Stimulated activated CD4-positive, alpha-beta T cell treated with anti-CD3 and anti-CD28 coated beads, Interleukin-15, amount 100 ng/mL, for 24 hours (primary cell): ENCODE results near the gene SMIM35.
"Not testable (repeated sequence)": the region's sequence is repeated elsewhere in the genome, so short reads cannot be mapped to it uniquely, and the experiment has no call there.

Experiments
- DNase-seq: peaks from one replicate; pipeline ENCODE4 v3.0.0-alpha.2; 2020

The SMIM35 gene

GRCh38 chr11:118017631-118018315, 69.0 kb downstream of the SMIM35 start:
- no peak for DNase-seq

- no peak for DNase-seq
Observed at GRCh38 chr11:118017111-118017510, 69.7 kb downstream of the SMIM35 start.

GRCh38 chr11:118016104-118016503, 70.7 kb downstream of the SMIM35 start:
- DNase-seq: no peak

GRCh38 chr11:118015385-118015841, 71.3 kb downstream of the SMIM35 start:
- no peak for DNase-seq

GRCh38 chr11:118014022-118014421, 72.7 kb downstream of the SMIM35 start:
- no peak for DNase-seq

GRCh38 chr11:118012083-118012669, 74.6 kb downstream of the SMIM35 start:
- DNase-seq: no peak

GRCh38 chr11:118010738-118011461, 75.9 kb downstream of the SMIM35 start:
- DNase-seq: no peak

GRCh38 chr11:118009864-118010737, 76.7 kb downstream of the SMIM35 start:
- no peak for DNase-seq

- DNase-seq: no peak
Observed at GRCh38 chr11:118008271-118008911, 78.4 kb downstream of the SMIM35 start.

GRCh38 chr11:118007563-118008270, 79.0 kb downstream of the SMIM35 start:
- not testable (repeated sequence) for DNase-seq

GRCh38 chr11:118007040-118007439, 79.7 kb downstream of the SMIM35 start:
- DNase-seq: no peak

- no peak for DNase-seq
Observed at GRCh38 chr11:118006153-118006534, 80.6 kb downstream of the SMIM35 start.

GRCh38 chr11:118005224-118006152, 81.3 kb downstream of the SMIM35 start:
- no peak for DNase-seq

GRCh38 chr11:118004543-118005223, 82.1 kb downstream of the SMIM35 start:
- DNase-seq: no peak

GRCh38 chr11:118003456-118003855, 83.3 kb downstream of the SMIM35 start:
- no peak for DNase-seq

GRCh38 chr11:118002541-118003423, 84.0 kb downstream of the SMIM35 start:
- DNase-seq: peak; percentile 85

- DNase-seq: peak; percentile 76
Observed at GRCh38 chr11:118002010-118002540, 84.7 kb downstream of the SMIM35 start.

- no peak for DNase-seq
Observed at GRCh38 chr11:118001494-118001971, 85.2 kb downstream of the SMIM35 start.

GRCh38 chr11:118000850-118001228, 85.9 kb downstream of the SMIM35 start:
- no peak for DNase-seq
